Colon (tissue), 2 donors: ENCODE results near the gene SIM1.

Experiments used
- FAIRE-seq: peaks from 2 replicates; lab custom pipeline; 2012; peaks lifted over from hg19 to GRCh38; lab: Jason Lieb, UNC
- donor health status: control.
- donor health status: control.

SIM1 gene

DNA sequence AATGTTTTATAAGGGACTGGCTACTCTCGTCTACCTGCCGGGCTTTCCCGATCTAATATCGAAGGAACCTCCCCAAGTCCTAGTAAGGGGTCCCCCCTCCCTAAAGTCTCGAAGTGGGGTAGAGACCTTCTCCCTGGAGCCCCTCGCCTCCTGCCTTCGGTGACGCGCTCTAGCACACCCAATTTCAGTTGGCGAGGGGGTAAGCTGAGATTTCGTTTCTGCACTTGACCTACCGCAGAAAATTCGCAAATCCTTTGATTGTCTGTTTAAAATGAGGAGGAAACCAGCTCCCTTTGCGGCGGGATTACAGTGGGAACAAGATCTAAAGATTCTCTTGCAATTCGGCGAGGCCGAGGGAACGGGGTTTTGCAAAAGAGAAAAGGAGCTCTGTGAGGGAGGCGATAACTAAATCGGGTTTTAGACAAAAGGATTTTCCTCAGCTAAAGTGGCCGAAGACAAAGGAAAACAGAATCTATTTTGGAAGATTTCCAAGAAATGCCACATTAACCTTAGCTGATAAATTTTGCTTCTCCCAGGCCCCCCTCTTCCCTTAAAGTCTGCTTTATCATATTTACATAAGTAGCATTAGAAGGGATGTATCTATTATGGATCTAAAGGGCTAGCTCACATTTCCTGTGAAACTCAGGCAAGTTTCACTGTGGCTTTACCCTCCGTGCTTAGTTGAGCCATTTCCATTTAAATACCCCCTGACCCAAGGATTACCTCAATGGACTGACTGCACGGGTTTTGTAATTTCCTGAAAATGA lies 8.4 kb downstream of the SIM1 start:
- FAIRE-seq: no peak

DNA sequence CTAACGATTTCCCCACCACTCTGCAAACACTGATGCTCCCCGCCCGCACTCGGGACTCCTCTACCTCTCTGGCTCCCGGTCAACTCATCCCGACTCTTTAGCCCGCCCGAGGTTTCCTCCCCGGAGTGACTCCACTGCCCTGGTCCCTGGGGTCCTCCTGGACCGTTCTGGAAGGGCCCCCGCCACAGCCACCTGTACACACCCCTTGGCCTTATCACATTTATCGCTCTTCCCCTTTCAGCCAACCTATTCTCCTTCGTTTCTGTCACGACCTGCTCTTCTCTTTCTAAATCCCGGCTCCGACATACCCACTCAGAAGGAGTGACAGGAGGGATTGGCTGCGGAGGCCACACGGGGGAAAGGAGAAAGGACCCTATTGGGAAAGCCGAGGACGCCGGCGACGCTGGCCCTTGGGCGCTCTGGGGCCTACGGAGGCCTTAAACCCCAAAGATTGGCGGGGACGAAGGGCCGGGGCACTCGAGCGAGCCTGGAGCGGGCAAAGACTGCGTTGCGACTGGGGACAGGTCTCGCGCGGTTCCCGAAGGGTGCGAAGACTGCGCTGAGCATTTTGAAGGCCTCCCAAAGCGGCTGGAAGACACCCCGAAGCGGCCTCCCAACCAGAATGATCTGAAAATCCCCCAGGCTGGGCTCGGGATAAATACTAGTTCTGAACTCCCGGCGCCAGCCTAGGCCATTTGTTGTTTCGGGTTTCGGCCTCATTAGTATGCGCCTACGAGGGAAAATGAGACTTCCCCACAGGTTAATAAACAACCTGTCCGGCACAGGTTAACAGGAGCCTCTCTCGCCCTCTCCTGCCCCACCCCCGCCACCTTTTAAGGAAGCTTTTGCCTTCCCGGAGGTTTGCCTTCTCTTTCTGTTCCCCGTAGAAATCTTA lies 9.2 kb downstream of the SIM1 start:
- no peak for FAIRE-seq

DNA sequence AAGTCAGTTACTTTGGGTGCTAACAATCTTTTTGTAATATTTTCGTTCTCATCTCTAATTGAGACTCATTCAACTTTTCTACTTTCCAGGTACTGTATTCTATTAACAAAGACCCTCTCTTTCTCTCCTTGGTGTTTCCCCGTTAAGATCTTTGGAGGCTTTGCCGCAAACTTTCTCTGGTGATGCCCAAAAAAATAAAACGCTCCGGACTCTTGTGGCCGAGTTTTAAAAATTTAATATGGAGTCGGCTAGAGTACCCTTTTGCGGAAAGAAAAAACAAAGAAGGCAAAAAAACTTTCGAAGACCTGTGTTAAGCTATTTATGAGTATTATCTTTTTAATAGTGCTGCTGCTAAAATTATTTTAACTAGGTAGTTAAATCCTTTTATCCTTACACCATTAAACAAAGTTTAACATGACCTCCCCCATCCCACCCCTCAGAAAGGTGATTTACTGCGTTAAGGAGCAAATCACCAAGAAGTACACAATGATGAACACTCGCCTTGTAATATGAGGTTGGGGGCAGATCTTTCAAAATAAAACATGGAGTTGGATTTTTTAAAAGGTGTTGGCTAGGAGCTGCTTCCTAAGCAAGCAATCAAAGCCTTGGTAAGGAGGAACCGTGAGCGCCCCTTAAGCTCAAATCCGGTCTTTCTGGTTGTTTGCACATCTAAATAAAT lies 10.0 kb downstream of the SIM1 start:
- FAIRE-seq: no peak

DNA sequence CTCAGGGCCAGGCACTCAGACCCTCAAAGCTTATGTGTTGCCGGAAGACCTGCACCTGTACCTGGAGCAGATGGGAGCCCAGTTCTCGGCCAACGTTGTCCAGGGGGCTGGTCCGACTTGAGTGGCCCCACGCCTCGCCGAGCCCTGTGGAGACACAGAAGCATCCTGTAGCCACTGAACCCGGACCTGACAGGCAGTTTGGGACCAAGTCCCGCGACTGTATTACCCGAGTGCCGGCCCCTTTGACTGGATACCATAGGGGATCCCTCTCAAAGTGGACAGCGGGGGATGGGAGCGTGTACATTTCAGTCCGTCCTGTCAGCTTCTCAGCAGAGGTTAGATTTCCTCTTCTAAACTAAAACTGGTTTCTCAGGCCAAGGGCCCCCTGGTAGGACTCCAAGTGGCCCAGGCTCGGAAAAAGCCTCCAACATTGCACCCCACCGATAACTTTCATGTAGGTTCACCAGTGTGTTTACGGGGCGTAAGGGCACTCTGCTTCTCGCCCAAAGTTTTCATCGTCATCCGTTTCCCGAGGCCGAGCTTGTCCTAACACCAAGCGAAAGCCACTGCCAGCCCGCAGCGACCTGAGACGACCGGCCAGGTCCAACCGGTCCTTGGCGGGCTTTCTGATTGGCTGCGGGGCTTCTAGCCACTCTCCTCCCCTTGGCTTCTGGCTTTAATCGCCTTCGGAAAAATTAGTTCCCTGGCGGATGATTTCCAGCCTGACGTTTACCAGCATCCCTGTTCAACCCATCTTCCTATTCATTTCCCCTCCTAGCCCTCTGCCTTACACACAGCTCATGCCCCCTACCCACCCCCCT lies 10.8 kb downstream of the SIM1 start:
- no peak for FAIRE-seq

DNA sequence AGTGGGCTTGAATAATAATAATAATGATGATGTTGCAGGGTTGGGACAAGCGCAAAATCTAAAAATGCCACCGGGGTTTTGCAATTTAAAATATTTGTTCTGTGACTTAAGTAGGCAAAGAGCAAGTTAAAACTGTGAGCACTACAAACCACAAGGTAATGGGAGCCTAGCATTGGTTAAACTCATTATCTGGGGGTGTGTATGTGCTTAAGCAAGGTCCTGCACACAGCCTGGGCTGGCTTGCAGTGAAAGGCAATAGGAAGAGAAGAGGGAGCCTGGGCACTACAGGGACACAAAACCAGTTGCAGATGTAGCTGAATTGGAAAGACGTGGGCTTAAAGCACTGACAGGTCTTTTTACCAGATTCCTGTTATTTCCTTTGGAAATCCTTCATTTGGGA lies 11.7 kb downstream of the SIM1 start:
- FAIRE-seq: no peak

DNA sequence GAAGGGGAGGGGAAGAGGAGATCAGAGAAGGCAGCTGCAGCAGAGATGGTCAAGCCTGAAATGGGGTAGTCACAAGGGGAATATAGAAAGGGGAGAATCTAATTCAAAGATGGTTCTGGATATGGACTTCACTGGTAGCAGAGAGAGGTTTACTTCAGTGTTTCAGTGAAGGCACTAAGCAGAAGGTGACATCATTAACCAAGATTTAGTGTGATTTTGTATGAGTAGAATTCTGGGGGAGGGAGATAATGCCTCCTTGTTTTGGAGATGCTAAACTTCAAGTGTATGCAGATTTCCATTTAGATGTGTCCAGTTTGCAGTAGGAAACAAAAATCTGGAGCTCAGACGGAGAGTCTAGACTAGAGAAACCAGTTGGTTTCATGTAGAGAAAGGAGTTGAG lies 13.1 kb downstream of the SIM1 start:
- FAIRE-seq: no peak

DNA sequence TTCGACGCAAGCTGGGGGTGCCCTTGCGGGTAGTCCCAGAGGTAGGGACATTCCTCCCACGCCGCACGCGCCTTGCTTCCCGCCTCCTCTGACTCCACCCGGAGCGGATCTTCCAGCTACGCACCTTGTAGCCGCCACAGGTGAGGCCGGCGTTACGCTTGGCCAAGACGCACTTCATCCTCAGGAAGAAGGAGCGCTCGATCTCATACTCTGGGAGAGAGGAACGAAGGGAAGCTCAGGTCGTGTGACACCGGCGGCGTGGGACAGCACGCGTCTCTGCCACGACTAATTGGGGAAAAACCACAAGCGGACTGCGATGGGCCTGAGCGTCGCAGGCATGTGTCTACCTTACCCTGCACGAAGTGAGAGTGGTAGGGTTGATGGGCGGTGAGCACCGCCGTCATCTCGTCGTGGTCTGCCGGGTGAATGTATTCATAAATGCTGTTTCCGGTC lies 15.5 kb downstream of the SIM1 start:
- no peak for FAIRE-seq

DNA sequence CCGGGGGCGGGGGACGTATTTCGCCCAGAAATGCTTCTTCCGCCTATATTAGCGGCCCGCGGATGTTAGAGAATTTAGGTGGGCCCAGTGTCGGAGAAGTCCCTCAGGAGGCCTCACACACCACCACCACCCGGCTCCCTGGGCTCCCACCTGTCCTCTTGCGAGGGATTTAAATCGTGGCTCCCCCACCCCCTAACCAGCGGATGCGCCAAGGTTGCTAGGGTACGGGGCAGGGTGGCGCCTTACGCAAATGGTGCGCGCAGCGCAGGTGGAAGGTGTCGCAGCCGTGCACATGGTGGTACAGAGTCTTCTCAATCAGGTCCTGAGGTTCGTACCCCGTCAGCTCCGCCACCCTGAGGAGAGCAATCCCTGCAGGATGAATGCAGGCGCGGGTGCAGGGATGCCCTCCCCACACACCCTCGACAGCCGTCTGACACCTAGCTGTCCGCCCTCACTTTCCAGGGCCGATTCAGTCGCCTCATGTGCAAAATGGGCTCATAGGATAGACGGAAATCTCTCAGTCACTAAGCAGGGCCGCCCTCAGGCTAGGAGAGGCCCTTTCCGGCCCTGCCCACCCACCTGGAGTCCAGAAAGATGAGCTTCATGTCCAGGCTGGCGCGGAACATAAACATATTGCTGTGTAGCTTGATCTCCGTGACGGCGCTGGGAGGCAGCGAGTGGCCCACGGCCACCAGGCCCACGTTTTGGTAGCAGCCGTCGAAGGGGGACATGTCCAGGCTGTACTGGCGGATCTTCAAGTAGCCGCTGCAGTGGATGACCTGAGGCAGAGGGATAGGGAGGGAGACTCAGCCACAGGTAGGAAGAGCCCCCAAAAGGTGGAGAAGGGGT lies 16.6 kb downstream of the SIM1 start:
- no peak for FAIRE-seq

DNA sequence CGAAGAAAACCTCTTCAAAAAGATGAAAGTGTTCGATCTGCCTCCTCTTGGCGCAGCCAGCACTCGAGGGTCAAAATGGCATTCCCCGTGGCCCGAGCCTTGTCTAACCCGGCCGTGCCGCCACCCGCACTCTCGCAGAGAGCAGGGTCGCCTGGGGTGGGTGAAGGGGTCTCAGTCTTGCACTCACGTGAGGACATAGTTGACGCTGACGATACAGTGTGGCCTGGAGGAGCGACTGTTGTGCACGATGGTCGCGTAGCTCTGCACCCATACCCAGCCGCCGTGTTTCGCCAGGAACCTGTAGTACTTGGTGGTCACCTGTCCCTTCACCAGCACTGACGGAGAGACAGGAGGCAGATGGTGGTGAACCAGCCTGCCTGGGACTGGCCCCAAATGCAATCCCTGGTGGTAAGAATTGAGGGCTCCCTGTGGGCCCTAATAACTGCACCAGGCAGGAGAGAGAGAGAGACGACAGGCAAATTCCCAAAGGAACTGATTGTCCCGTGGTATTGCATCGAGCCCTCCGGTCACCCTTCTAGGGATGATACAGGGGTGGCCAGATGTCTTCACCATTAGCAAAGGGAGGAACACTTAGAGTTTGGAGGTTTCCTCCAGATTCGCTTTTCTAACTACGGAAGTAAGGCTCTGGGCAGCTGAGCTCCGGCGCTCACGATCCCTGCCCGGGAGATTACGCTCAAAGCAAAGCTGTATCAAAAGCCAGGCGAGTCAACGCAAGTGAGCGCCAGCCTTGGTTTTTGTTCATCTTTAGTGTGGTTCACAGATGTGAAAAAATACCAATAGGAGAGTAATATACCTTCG lies 17.4 kb downstream of the SIM1 start:
- FAIRE-seq: no peak

DNA sequence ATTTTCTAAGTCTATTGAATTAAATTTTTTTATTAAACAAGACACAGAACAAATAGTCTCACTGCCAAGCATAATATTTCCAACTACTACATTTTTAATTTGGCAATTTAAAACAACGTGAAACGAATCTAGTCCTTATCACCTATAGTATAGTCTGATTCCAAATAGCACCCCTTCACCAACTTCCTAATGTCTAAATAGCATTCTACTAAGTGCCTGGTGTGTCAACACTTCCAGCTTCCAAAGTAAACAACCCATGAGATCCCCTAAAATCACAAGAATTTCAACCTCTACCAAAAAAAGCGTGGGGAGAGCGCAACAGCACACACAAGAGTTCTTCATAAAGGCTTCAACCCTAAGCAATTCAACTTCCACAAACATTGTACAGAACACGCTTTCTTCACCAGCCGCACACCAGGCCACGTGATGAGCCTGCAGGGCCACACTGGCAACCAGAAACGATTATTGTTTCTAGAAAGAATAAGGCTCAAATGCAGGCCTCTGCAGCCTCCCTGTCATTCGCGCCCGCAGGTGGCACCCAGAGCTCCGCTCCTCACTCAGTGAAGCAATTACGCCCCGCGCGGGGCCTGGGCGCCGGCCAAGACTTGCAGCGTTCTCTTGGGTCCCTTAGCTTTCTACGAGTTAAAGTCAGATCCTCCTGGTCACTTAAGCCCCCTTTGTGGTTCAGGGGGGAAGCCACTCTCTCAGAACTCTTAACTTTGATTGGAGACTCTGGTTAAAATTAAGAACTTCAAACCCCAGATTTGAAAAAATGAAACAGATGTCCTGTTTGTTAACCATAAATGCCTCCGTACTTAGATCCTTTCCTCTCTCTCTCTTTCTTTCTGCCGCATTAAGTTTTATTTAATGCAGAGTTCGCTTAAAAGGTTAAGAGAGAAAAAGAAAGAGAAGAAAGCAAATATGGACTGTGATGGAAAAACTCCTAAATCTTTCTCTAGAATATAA lies 18.3 kb downstream of the SIM1 start:
- no peak for FAIRE-seq

DNA sequence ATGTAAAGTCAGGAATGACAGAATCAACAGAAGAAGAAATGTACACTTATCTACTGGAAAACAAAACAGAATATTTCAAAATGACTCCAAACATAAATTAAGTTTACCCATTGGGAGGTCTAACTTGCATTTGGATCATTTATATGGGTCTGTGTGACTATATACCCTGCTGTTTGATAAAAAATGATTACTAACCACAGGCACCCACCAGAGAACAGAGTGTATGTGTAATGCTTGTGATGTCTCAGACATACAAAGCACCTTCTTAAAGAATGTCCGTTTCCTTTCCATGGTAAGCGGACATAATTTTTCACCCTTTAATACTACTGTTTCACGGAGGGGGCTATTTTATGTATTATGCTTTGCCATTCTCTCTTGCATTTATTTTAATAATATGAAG lies 19.2 kb downstream of the SIM1 start:
- no peak for FAIRE-seq

DNA sequence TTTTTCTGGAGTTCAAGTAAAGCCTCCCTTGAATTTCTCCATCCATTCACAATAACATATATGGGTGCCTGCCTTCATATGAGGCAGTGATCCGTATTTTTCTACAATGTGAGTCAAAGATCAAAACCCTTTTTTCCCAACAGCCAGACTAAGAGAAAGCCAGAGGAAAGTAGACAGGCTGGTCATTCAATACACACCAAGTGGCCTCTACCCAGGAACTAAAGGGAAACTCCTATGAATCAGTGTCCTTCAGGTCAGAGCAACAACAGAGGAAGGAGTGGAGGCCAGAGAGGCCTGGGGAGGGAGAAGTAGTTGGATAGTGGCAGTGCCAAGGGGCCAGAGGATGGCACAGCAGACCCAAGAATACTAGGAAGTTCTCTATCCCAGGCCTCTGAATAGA lies 23.8 kb downstream of the SIM1 start:
- FAIRE-seq: no peak

DNA sequence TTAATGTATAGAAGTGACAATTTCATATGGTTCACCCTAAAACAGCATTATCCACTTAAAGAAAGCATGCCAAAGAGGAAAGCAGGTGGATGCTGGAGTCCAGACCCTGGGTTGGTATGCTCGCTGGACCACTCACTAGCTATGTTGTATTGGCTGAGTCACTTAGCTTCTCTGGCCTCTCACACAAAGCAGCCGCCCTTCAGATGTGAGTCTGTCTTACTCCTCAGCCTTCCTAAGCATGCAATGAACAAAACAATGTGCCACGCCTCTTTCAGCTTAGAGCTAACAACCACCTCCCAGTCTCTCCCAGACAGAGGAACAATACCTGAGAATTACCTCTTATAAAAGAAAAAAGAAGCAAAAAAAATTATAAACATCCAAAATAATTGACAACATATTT lies 29.4 kb downstream of the SIM1 start:
- no peak for FAIRE-seq

DNA sequence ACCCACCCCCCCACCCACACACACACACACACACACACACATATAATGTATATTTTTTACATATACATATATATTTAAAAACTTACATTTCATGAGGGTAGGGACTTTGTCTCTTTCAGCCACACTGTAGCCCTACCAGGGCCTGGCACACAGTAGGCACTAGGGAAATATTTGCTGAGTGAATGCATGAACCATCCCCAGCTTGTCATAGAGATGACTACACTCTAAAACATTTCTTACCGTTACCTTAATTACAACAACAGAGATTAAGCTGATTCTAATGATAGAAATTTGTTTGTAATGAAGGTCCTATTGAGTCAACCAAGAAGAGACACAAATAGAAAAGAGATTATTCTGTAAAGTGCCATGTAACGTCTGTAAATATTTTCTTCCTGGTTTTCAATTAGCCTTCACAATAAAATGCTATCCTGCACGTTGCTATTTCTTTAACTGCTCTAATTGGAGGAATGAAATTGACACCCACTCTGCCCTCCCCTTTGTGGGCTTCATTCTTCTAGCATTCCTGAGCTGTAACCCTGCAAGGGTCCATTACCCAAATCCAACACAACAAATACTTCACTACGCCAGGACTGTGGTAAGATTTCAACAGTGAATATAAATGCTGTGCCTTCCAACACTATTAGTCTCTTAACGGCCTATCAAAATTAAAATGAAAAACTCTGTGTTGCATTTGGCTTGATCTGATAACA lies 30.8 kb downstream of the SIM1 start:
- FAIRE-seq: no peak

DNA sequence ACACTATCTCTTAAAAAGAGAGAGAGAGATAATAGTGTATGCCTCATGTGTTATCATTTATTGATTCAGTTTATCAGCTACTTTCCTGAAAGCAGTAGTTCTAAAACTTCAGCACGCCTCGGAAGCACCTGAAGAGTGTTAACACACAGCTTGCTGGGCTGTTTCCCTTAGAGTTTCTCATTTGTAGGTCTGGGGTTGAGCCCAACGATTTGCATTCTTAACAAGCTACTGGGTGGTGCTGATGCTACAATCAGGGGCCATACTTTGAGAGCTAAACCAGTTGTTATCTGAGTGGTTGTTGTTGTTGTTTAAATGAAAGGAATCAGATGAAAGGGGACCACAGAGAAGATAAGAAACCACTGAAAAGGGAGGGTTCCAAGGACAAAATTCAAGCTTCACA lies 32.6 kb downstream of the SIM1 start:
- no peak for FAIRE-seq

DNA sequence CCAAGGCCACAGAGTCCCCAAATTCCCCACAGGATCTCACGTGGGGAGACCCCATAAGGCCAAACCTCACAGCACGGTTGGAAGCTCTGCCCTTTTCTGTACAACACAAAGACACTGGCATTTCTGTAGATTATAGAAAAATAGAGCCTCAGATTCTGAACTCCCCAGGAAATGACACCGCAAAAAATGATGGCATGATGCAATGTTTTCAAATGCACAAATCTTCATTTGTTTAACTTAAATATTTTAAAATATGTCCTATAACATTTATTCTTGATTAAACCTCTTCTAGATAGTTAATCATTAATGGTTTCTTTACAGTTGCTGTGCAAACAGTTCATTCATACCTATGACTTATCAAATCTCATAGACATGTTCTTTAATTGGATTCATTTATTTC lies 33.8 kb downstream of the SIM1 start:
- FAIRE-seq: no peak

DNA sequence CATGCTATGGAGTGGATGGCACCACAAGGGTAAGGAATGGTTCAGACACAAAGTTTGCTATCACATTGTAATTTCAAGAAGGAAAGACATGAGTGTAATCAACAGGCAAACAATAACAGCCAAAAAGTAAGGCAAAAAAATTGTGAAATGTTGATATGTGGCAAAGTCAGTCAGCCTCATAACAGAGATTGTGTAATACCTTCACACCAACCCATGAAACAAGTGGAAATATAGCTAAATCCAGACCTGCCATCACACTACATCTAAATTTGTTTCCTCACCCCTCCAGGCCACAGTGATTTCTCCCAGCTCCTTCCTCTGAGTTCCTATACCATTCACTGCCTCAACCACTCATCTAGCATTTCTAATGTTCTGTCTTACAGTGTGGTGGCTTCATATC lies 37.3 kb downstream of the SIM1 start:
- FAIRE-seq: no peak

DNA sequence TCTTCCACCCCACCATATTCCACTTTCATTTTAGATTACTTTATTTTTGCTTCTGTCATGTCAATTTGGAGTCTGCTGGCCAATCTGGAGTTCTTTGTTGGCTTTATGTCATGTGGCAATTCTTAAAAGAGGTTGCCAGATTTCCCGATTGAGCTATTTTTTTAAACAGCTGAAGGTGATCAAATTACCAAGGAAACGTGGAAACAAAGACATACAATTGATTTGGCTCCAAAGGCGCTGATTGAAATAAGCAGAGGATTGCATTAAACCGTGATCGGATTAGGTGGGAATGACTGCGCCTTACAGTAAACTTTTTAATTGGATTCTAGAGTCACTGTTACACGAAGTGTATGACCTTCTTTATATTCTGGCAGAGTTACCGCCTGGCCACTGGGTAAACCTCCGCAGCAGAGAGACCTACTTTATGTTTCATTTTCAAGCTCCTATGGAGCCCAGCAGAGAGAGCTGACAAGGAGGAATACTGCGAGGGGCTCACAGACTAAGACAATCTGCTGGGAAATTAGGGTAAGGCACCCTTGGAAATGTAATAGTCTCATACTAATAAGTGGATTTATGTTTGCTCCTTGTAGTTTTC lies 37.9 kb downstream of the SIM1 start:
- FAIRE-seq: no peak
